SK-N-SH treated with all-trans-retinoic acid at 6 μM for 48 hours (cell line): Measurements from ENCODE around the gene ADAMTS17.

Source experiments
- ATAC-seq: fragments of 200-7000 bp; cut with Tn5 transposase; 3 replicates; pipeline ENCODE4 v1.9.1; 2020; ENCODE audit warnings: mild to moderate bottlenecking, moderate library complexity
- ARNTL ChIP-seq: fragments of 450-650 bp; formaldehyde crosslinking; IDR thresholded peaks from 2 replicates; pipeline ENCODE4 v1.5.0; 2020; ENCODE audit warnings: low read depth, mild to moderate bottlenecking, moderate library complexity, borderline replicate concordance
- CSDC2 ChIP-seq: fragments of 250-450 bp; sonication (Bioruptor Pico); IDR thresholded peaks from 2 replicates; pipeline ENCODE4 v1.5.0; 2020; ENCODE audit warnings: mild to moderate bottlenecking, moderate library complexity
- ESRRG ChIP-seq: fragments of 250-450 bp; sonication (Bioruptor Pico); IDR thresholded peaks from 2 replicates; pipeline ENCODE4 v1.6.1; 2021; ENCODE audit warnings: mild to moderate bottlenecking
- GLIS3 ChIP-seq: fragments of 250-450 bp; sonication (Bioruptor Pico); IDR thresholded peaks from 2 replicates; pipeline ENCODE4 v1.5.0; 2020; ENCODE audit warnings: mild to moderate bottlenecking, moderate library complexity
- ISL1 ChIP-seq: fragments of 250-450 bp; sonication (Bioruptor Pico); IDR thresholded peaks from 2 replicates; pipeline ENCODE4 v2.1.2; 2022; ENCODE audit warnings: mild to moderate bottlenecking, moderate library complexity
- OSR1 ChIP-seq: fragments of 250-450 bp; sonication (Bioruptor Pico); IDR thresholded peaks from 2 replicates; pipeline ENCODE4 v1.8.0; 2022; ENCODE audit warnings: moderate library complexity, mild to moderate bottlenecking, inconsistent platforms
- PPARA ChIP-seq: fragments of 250-450 bp; sonication (Bioruptor Pico); IDR thresholded peaks from 2 replicates; pipeline ENCODE4 v1.5.0; 2020; ENCODE audit warnings: mild to moderate bottlenecking, borderline replicate concordance
- RARB ChIP-seq: fragments of 250-450 bp; sonication (Bioruptor Pico); IDR thresholded peaks from 2 replicates; pipeline ENCODE4 v1.8.0; 2021; ENCODE audit warnings: mild to moderate bottlenecking, moderate library complexity
- SNAI2 ChIP-seq: fragments of 250-450 bp; sonication (Bioruptor Pico); IDR thresholded peaks from 2 replicates; pipeline ENCODE4 v1.5.0; 2020; ENCODE audit warnings: mild to moderate bottlenecking, moderate library complexity
- TCF4 ChIP-seq: fragments of 250-450 bp; sonication (Bioruptor Pico); IDR thresholded peaks from 2 replicates; pipeline ENCODE4 v1.8.0; 2021; ENCODE audit warnings: mild to moderate bottlenecking, moderate library complexity, borderline replicate concordance
- TOX ChIP-seq: fragments of 250-450 bp; sonication (Bioruptor Pico); IDR thresholded peaks from 2 replicates; pipeline ENCODE4 v1.8.0; 2021; ENCODE audit warnings: mild to moderate bottlenecking, moderate library complexity, borderline replicate concordance
- ZC3H10 ChIP-seq: fragments of 250-450 bp; sonication (Bioruptor Pico); IDR thresholded peaks from 2 replicates; pipeline ENCODE4 v1.5.1; 2021; ENCODE audit warnings: mild to moderate bottlenecking, moderate library complexity
- ZFP3 ChIP-seq: fragments of 250-450 bp; sonication (Bioruptor Pico); IDR thresholded peaks from 2 replicates; pipeline ENCODE4 v1.5.0; 2020; ENCODE audit warnings: mild to moderate bottlenecking, moderate library complexity
- ZFP30 ChIP-seq: fragments of 450-650 bp; formaldehyde crosslinking; IDR thresholded peaks from 2 replicates; pipeline ENCODE4 v1.5.0; 2022; ENCODE audit warnings: mild to moderate bottlenecking, moderate library complexity
- ZNF565 ChIP-seq: fragments of 450-650 bp; formaldehyde crosslinking; conservative IDR thresholded peaks from 2 replicates; pipeline ENCODE4 v1.5.0; 2020; ENCODE audit warnings: low read depth, mild to moderate bottlenecking, moderate library complexity
- ZNF70 ChIP-seq: fragments of 450-650 bp; formaldehyde crosslinking; IDR thresholded peaks from 2 replicates; pipeline ENCODE4 v1.5.0; 2020; ENCODE audit warnings: mild to moderate bottlenecking, moderate library complexity
- ZNF8 ChIP-seq: fragments of 450-650 bp; formaldehyde crosslinking; IDR thresholded peaks from 2 replicates; pipeline ENCODE4 v1.5.0; 2020; ENCODE audit warnings: mild to moderate bottlenecking, moderate library complexity
- TF ChIP-seq, protein P1 (sequence below): fragments of 250-450 bp; sonication (Bioruptor Pico); IDR thresholded peaks from 2 replicates; pipeline ENCODE4 v1.5.0; 2020; ENCODE audit warnings: mild to moderate bottlenecking, moderate library complexity
- TF ChIP-seq, protein P2 (sequence below): fragments of 250-450 bp; sonication (Bioruptor Pico); IDR thresholded peaks from 2 replicates; pipeline ENCODE4 v1.5.1; 2021; ENCODE audit warnings: mild to moderate bottlenecking, moderate library complexity
- TF ChIP-seq, protein P3 (sequence below): fragments of 250-450 bp; sonication (Bioruptor Pico); IDR thresholded peaks from 2 replicates; pipeline ENCODE4 v1.8.0; 2020; ENCODE audit warnings: mild to moderate bottlenecking, moderate library complexity, borderline replicate concordance
- TF ChIP-seq, protein P4 (sequence below): fragments of 250-450 bp; sonication (Bioruptor Pico); IDR thresholded peaks from 2 replicates; pipeline ENCODE4 v1.8.0; 2021; ENCODE audit warnings: low read depth, mild to moderate bottlenecking, moderate library complexity, borderline replicate concordance

Gene ADAMTS17

DNA sequence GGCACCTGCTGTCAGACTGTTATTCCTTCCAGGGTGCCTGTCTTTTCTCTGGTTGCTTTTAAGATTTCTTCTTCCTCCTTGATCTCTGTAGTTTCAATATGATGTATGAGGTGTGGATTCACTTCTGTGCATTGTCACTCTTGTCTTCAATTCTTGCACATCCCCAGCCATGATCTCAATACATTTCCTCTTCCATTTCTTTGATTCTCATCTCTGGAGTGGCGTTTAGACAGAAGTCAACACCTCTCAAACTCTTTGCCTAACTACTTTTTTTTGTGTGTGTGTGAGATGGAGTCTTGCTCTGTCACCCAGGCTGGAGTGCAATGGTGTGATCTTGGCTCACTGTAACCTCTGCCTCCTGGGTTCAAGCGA is 384.1 kb downstream of the ADAMTS17 start:
- no peak for ATAC-seq
- TF ChIP-seq OSR1 (no peak), CSDC2 (no peak), ZFP3 (CRISPR knock-in tag) (no peak), GLIS3 (CRISPR knock-in tag) (no peak), ZNF8 (no peak), TCF4 (CRISPR knock-in tag) (no peak), TOX (CRISPR knock-in tag) (no peak)
- TF ChIP-seq, protein P1, sequence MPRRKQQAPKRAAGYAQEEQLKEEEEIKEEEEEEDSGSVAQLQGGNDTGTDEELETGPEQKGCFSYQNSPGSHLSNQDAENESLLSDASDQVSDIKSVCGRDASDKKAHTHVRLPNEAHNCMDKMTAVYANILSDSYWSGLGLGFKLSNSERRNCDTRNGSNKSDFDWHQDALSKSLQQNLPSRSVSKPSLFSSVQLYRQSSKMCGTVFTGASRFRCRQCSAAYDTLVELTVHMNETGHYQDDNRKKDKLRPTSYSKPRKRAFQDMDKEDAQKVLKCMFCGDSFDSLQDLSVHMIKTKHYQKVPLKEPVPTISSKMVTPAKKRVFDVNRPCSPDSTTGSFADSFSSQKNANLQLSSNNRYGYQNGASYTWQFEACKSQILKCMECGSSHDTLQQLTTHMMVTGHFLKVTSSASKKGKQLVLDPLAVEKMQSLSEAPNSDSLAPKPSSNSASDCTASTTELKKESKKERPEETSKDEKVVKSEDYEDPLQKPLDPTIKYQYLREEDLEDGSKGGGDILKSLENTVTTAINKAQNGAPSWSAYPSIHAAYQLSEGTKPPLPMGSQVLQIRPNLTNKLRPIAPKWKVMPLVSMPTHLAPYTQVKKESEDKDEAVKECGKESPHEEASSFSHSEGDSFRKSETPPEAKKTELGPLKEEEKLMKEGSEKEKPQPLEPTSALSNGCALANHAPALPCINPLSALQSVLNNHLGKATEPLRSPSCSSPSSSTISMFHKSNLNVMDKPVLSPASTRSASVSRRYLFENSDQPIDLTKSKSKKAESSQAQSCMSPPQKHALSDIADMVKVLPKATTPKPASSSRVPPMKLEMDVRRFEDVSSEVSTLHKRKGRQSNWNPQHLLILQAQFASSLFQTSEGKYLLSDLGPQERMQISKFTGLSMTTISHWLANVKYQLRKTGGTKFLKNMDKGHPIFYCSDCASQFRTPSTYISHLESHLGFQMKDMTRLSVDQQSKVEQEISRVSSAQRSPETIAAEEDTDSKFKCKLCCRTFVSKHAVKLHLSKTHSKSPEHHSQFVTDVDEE: no peak
- TF ChIP-seq, protein P2, sequence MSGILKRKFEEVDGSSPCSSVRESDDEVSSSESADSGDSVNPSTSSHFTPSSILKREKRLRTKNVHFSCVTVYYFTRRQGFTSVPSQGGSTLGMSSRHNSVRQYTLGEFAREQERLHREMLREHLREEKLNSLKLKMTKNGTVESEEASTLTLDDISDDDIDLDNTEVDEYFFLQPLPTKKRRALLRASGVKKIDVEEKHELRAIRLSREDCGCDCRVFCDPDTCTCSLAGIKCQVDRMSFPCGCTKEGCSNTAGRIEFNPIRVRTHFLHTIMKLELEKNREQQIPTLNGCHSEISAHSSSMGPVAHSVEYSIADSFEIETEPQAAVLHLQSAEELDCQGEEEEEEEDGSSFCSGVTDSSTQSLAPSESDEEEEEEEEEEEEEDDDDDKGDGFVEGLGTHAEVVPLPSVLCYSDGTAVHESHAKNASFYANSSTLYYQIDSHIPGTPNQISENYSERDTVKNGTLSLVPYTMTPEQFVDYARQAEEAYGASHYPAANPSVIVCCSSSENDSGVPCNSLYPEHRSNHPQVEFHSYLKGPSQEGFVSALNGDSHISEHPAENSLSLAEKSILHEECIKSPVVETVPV (CRISPR knock-in tag): no peak
- TF ChIP-seq, all 23 proteins: peak for 0

DNA sequence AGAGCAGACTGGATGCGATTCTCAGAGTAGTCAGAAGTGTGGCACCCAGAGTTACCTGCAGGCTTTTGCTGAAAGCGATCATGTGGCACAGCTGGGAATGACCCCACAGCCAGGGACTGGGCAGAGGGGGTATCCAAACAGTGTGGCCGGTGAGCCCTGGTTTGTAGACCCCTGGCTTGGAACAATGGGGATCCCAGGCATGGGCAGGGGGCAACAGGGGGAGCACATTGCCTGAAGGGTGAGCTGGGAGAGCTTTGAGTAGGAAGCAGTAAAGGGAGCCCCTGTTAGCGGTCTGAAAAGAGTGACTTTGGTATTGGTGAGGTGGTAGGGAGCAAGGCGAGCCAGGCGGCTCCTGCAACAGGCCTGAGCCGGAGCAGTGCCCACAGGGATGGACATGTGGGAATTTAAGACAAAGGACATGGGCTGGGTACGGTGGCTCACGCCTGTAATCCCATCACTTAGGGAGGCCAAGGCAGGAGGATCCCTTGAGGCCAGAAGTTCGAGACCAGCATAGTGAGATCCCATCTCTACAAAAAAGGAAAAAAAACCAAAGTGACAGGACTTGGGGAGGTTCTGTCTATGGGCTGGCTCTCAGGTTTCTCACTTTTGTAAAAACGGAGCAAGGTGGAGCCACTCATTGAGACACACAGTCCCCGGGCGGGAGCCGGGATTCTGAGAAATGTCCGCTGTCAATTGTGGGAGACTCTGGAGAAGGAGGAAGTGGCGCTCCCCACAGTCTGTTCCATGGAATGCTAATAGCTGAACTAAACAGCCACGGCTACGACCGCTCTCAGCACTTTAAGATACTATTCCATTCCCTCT is 384.7 kb downstream of the ADAMTS17 start:
- no peak for TF ChIP-seq TOX (CRISPR knock-in tag)
- TF ChIP-seq ARNTL (CRISPR knock-in tag): no peak
- TF ChIP-seq SNAI2 (CRISPR knock-in tag): no peak
- no peak for TF ChIP-seq ESRRG (CRISPR knock-in tag)
- TF ChIP-seq GLIS3 (CRISPR knock-in tag): no peak
- TF ChIP-seq OSR1: no peak
- no peak for TF ChIP-seq CSDC2
- no peak for TF ChIP-seq ISL1
- no peak for TF ChIP-seq ZFP30 (CRISPR knock-in tag)
- TF ChIP-seq ZNF70: no peak
- TF ChIP-seq ZNF565 (CRISPR knock-in tag): no peak
- no peak for TF ChIP-seq RARB (CRISPR knock-in tag)
- TF ChIP-seq ZNF8: no peak
- no peak for TF ChIP-seq PPARA
- no peak for ATAC-seq

DNA sequence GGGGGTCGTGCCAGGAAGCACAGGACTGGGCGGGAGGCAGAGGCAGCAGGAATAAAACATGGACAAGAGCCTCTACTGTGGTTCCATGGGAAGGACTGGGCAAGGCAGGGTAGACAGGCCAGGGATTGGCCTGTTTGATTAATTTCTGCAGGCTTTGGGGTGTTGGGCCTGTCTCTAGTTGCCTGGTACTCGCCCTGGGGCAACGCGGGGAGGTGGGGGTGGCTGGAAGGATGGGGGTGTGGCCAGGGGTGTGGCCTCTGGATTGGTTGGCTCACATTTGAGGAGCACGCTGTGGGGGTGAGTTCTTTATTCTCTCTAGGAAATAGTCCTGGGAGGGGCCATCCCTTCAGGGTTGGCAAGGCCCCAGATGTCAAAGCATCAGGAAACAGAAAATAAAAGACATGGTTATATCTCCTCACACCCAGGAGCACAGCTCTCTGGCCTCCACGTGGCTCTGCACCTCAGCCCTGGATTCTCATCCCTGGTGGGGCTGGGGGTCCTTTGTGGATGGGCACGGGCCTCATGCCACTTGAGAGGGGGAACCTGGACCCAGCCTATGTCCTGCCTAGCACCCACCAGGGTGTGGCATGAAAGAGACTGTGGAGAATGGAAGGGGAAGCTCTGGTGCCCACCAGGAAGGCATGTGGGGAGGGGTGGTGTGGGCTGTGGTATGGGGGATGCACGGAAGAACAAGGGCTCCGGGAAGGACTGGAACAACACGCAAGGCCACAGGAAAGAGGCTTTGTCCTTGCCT is 385.6 kb downstream of the ADAMTS17 start:
- ATAC-seq: no peak
- TF ChIP-seq, protein P3, sequence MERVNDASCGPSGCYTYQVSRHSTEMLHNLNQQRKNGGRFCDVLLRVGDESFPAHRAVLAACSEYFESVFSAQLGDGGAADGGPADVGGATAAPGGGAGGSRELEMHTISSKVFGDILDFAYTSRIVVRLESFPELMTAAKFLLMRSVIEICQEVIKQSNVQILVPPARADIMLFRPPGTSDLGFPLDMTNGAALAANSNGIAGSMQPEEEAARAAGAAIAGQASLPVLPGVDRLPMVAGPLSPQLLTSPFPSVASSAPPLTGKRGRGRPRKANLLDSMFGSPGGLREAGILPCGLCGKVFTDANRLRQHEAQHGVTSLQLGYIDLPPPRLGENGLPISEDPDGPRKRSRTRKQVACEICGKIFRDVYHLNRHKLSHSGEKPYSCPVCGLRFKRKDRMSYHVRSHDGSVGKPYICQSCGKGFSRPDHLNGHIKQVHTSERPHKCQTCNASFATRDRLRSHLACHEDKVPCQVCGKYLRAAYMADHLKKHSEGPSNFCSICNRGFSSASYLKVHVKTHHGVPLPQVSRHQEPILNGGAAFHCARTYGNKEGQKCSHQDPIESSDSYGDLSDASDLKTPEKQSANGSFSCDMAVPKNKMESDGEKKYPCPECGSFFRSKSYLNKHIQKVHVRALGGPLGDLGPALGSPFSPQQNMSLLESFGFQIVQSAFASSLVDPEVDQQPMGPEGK (CRISPR knock-in tag): no peak
- TF ChIP-seq TCF4 (CRISPR knock-in tag) (no peak), PPARA (no peak), ZNF565 (CRISPR knock-in tag) (no peak), ZC3H10 (CRISPR knock-in tag) (no peak), ESRRG (CRISPR knock-in tag) (no peak), TOX (CRISPR knock-in tag) (no peak), ARNTL (CRISPR knock-in tag) (no peak), ZNF70 (no peak)
- TF ChIP-seq, protein P1: no peak
- TF ChIP-seq, protein P4, sequence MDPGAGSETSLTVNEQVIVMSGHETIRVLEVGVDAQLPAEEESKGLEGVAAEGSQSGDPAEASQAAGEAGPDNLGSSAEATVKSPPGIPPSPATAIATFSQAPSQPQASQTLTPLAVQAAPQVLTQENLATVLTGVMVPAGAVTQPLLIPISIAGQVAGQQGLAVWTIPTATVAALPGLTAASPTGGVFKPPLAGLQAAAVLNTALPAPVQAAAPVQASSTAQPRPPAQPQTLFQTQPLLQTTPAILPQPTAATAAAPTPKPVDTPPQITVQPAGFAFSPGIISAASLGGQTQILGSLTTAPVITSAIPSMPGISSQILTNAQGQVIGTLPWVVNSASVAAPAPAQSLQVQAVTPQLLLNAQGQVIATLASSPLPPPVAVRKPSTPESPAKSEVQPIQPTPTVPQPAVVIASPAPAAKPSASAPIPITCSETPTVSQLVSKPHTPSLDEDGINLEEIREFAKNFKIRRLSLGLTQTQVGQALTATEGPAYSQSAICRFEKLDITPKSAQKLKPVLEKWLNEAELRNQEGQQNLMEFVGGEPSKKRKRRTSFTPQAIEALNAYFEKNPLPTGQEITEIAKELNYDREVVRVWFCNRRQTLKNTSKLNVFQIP (CRISPR knock-in tag): no peak
